GM23338 (cell line): ENCODE results near the gene ATP23. TPM values are rescaled to one million over a fixed set of nuclear protein-coding genes. Genes with fewer than 3 reads are reported as not detected.

ENCODE experiments used
- ATAC-seq: fragments of 200-7000 bp; cut with Tn5 transposase; 3 replicates; pipeline ENCODE4 v1.9.1; 2020
- DNase-seq: peaks from one replicate; pipeline ENCODE4 v3.0.0-alpha.2; 2015; ENCODE audit warnings: low spot score
- H2AFZ ChIP-seq: fragments of 200-600 bp; sonication (generic); 2 replicates; pipeline ENCODE4 v1.8.0; 2016; ENCODE audit warnings: antibody characterized with exemption, mild to moderate bottlenecking, moderate library complexity
- H3F3A ChIP-seq: fragments of 200-600 bp; sonication (generic); replicated peaks from 2 replicates; pipeline ENCODE4 v1.8.0; 2017; ENCODE audit warnings: antibody characterized with exemption, mixed run types, low read depth
- H3K27ac ChIP-seq: fragments of 200-600 bp; sonication (generic); 2 replicates; pipeline ENCODE4 v1.6.1; 2016; ENCODE audit warnings: low read depth
- H3K27me3 ChIP-seq: fragments of 200-600 bp; sonication (generic); 2 replicates; pipeline ENCODE4 v1.8.0; 2016; ENCODE audit warnings: mild to moderate bottlenecking, mixed run types, moderate library complexity; ENCODE audit not compliant: insufficient read depth
- H3K36me3 ChIP-seq: fragments of 200-600 bp; sonication (generic); 2 replicates; pipeline ENCODE4 v1.8.0; 2016; ENCODE audit warnings: mild to moderate bottlenecking; ENCODE audit not compliant: insufficient read depth
- H3K4me1 ChIP-seq: fragments of 200-600 bp; sonication (generic); 2 replicates; pipeline ENCODE4 v1.8.0; 2016; ENCODE audit warnings: mild to moderate bottlenecking, moderate library complexity; ENCODE audit not compliant: insufficient read depth
- H3K4me2 ChIP-seq: fragments of 200-600 bp; sonication (generic); 2 replicates; pipeline ENCODE4 v1.7.1; 2017; ENCODE audit warnings: mixed run types
- H3K4me3 ChIP-seq: fragments of 200-600 bp; sonication (generic); 2 replicates; pipeline ENCODE4 v1.6.1; 2016; ENCODE audit warnings: mixed run types
- H3K79me2 ChIP-seq: fragments of 200-600 bp; sonication (generic); replicated peaks from 2 replicates; pipeline ENCODE4 v1.8.0; 2017; ENCODE audit warnings: mild to moderate bottlenecking; ENCODE audit not compliant: insufficient read depth
- H3K9me2 ChIP-seq: fragments of 200-600 bp; sonication (generic); 2 replicates; pipeline ENCODE4 v1.8.0; 2017; ENCODE audit not compliant: insufficient read depth
- H4K20me1 ChIP-seq: fragments of 200-600 bp; sonication (generic); replicated peaks from 2 replicates; pipeline ENCODE4 v1.8.0; 2017; ENCODE audit warnings: mild to moderate bottlenecking; ENCODE audit not compliant: insufficient read depth
- H3K27ac Mint-ChIP-seq: 2 replicates; pipeline ENCODE4 v1.8.0; 2020; ENCODE audit warnings: inconsistent platforms, mild to moderate bottlenecking, moderate library complexity, mixed read lengths
- H3K27me3 Mint-ChIP-seq: 3 replicates; pipeline ENCODE4 v1.8.0; 2022; ENCODE audit warnings: low read depth, mild to moderate bottlenecking, moderate library complexity, mixed read lengths, inconsistent platforms; ENCODE audit not compliant: insufficient read depth, poor library complexity
- H3K36me3 Mint-ChIP-seq: 3 replicates; pipeline ENCODE4 v1.8.0; 2021; ENCODE audit warnings: low read depth, mild to moderate bottlenecking, inconsistent platforms, moderate library complexity, mixed read lengths
- H3K4me1 Mint-ChIP-seq: 3 replicates; pipeline ENCODE4 v1.8.0; 2020; ENCODE audit warnings: mild to moderate bottlenecking, inconsistent platforms, mixed read lengths
- H3K4me3 Mint-ChIP-seq: 3 replicates; pipeline ENCODE4 v1.8.0; 2021; ENCODE audit warnings: moderate library complexity, mild to moderate bottlenecking, inconsistent platforms, mixed read lengths
- H3K9me3 Mint-ChIP-seq: 3 replicates; pipeline ENCODE4 v1.8.0; 2020; ENCODE audit warnings: moderate library complexity, mild to moderate bottlenecking, inconsistent platforms, mixed read lengths
- CREB1 ChIP-seq: fragments of 250-450 bp; sonication (Bioruptor Pico); IDR thresholded peaks from 2 replicates; pipeline ENCODE4 v1.5.0; 2020; ENCODE audit warnings: low read depth, mild to moderate bottlenecking, moderate library complexity
- CTCF ChIP-seq, 2 experiments: fragments of 200-600 bp in 1 of 2; sonication (generic) in 1 of 2; conservative IDR thresholded peaks; 2 replicates each; pipeline versions ENCODE4 v1.5.1 to v1.6.1; 2016 to 2017; ENCODE audit warnings: antibody characterized with exemption in 2 of 2, low read depth in 2 of 2, mild to moderate bottlenecking in 2 of 2, moderate library complexity in 1 of 2
- EZH2 ChIP-seq: fragments of 200-600 bp; sonication (generic); IDR thresholded peaks from one replicate; pipeline ENCODE4 v1.8.0; 2017; ENCODE audit warnings: antibody characterized with exemption, mild to moderate bottlenecking, low read depth; ENCODE audit not compliant: unreplicated experiment
- EZH2phosphoT487 ChIP-seq: fragments of 200-600 bp; sonication (generic); IDR thresholded peaks from one replicate; pipeline ENCODE4 v1.8.1; 2018; ENCODE audit warnings: antibody characterized with exemption; ENCODE audit not compliant: unreplicated experiment
- JUNB ChIP-seq: IDR thresholded peaks from one replicate; pipeline ENCODE4 v1.6.1; 2016; ENCODE audit warnings: antibody characterized with exemption; ENCODE audit not compliant: unreplicated experiment
- NANOG ChIP-seq: IDR thresholded peaks from 2 replicates; pipeline ENCODE4 v1.6.1; 2016; ENCODE audit warnings: antibody characterized with exemption, borderline replicate concordance
- POLR2AphosphoS5 ChIP-seq: IDR thresholded peaks from 2 replicates; pipeline ENCODE4 v1.6.1; 2016; ENCODE audit warnings: antibody characterized with exemption, low read depth
- REST ChIP-seq: IDR thresholded peaks from one replicate; pipeline ENCODE4 v1.6.1; 2018; ENCODE audit warnings: antibody characterized with exemption; ENCODE audit not compliant: unreplicated experiment
- STAT1 ChIP-seq: IDR thresholded peaks from one replicate; pipeline ENCODE4 v1.6.1; 2016; ENCODE audit warnings: antibody characterized with exemption; ENCODE audit not compliant: unreplicated experiment
- ZNF114 ChIP-seq: fragments of 250-450 bp; sonication (Bioruptor Pico); IDR thresholded peaks from 2 replicates; pipeline ENCODE4 v1.5.0; 2020; ENCODE audit warnings: mild to moderate bottlenecking, moderate library complexity
- ZNF331 ChIP-seq: fragments of 250-450 bp; sonication (Bioruptor Pico); IDR thresholded peaks from 2 replicates; pipeline ENCODE4 v1.5.0; 2020; ENCODE audit warnings: low read depth, mild to moderate bottlenecking, moderate library complexity
- polyA plus RNA-seq: library from polyadenylated mRNA; unstranded; fragments of >200 nt; fragmentation: Nextera tagmentation; extraction: Ambion mirVana; gene quantifications from 2 replicates; pipeline ENCODE4 v1.2.1, GENCODE V29; 2016
- total RNA-seq: library from RNA; depleted of rRNA; stranded (reverse); fragments of >200 nt; shearing (Covaris generic); gene quantifications from 2 replicates; pipeline ENCODE4 v1.2.3, GENCODE V29; 2014
- TF ChIP-seq, protein P1 (sequence below): fragments of 250-450 bp; sonication (Bioruptor Pico); IDR thresholded peaks from 2 replicates; pipeline ENCODE4 v1.5.0; 2020; ENCODE audit warnings: mild to moderate bottlenecking, moderate library complexity
- TF ChIP-seq, protein P2 (sequence below): IDR thresholded peaks from 2 replicates; pipeline ENCODE4 v1.6.1; 2016; ENCODE audit warnings: antibody characterized with exemption

The ATP23 gene
- total and polyA plus RNA-seq, 2 experiments from 2014 or later = 14.7 to 21.0 TPM

GRCh38 chr12:57992001-57992400 is 50.6 kb downstream of the ATP23 start:
- no peak overlapping the region for H3K4me3 ChIP-seq
- Mint-ChIP-seq H3K9me3 (peaks cover 12% of the 10 kb centered on the region), H3K27ac (no peak overlapping the region), H3K36me3 (peaks cover under 1% of the 10 kb centered on the region), H3K4me1 (no peaks in the 10 kb centered on the region), H3K27me3 (no peaks in the 10 kb centered on the region), H3K4me3 (no peak overlapping the region)
- H3K4me1 ChIP-seq = no peaks in the 10 kb centered on the region
- peaks cover 3% of the 10 kb centered on the region; the same call in 1 of the 2 replicates for H3K36me3 ChIP-seq
- H3K79me2 ChIP-seq = no peaks in the 10 kb centered on the region
- no peak overlapping the region for H3K4me2 ChIP-seq
- no peak for TF ChIP-seq NANOG
- TF ChIP-seq EZH2phosphoT487 = no peak
- TF ChIP-seq REST = no peak
- no peak for TF ChIP-seq CTCF (conservative IDR thresholded peaks at IDR 0.05; ENCODE audit: low read depth in 2 of 2)
- TF ChIP-seq CREB1 (CRISPR knock-in tag) = no peak
- TF ChIP-seq, protein P1, sequence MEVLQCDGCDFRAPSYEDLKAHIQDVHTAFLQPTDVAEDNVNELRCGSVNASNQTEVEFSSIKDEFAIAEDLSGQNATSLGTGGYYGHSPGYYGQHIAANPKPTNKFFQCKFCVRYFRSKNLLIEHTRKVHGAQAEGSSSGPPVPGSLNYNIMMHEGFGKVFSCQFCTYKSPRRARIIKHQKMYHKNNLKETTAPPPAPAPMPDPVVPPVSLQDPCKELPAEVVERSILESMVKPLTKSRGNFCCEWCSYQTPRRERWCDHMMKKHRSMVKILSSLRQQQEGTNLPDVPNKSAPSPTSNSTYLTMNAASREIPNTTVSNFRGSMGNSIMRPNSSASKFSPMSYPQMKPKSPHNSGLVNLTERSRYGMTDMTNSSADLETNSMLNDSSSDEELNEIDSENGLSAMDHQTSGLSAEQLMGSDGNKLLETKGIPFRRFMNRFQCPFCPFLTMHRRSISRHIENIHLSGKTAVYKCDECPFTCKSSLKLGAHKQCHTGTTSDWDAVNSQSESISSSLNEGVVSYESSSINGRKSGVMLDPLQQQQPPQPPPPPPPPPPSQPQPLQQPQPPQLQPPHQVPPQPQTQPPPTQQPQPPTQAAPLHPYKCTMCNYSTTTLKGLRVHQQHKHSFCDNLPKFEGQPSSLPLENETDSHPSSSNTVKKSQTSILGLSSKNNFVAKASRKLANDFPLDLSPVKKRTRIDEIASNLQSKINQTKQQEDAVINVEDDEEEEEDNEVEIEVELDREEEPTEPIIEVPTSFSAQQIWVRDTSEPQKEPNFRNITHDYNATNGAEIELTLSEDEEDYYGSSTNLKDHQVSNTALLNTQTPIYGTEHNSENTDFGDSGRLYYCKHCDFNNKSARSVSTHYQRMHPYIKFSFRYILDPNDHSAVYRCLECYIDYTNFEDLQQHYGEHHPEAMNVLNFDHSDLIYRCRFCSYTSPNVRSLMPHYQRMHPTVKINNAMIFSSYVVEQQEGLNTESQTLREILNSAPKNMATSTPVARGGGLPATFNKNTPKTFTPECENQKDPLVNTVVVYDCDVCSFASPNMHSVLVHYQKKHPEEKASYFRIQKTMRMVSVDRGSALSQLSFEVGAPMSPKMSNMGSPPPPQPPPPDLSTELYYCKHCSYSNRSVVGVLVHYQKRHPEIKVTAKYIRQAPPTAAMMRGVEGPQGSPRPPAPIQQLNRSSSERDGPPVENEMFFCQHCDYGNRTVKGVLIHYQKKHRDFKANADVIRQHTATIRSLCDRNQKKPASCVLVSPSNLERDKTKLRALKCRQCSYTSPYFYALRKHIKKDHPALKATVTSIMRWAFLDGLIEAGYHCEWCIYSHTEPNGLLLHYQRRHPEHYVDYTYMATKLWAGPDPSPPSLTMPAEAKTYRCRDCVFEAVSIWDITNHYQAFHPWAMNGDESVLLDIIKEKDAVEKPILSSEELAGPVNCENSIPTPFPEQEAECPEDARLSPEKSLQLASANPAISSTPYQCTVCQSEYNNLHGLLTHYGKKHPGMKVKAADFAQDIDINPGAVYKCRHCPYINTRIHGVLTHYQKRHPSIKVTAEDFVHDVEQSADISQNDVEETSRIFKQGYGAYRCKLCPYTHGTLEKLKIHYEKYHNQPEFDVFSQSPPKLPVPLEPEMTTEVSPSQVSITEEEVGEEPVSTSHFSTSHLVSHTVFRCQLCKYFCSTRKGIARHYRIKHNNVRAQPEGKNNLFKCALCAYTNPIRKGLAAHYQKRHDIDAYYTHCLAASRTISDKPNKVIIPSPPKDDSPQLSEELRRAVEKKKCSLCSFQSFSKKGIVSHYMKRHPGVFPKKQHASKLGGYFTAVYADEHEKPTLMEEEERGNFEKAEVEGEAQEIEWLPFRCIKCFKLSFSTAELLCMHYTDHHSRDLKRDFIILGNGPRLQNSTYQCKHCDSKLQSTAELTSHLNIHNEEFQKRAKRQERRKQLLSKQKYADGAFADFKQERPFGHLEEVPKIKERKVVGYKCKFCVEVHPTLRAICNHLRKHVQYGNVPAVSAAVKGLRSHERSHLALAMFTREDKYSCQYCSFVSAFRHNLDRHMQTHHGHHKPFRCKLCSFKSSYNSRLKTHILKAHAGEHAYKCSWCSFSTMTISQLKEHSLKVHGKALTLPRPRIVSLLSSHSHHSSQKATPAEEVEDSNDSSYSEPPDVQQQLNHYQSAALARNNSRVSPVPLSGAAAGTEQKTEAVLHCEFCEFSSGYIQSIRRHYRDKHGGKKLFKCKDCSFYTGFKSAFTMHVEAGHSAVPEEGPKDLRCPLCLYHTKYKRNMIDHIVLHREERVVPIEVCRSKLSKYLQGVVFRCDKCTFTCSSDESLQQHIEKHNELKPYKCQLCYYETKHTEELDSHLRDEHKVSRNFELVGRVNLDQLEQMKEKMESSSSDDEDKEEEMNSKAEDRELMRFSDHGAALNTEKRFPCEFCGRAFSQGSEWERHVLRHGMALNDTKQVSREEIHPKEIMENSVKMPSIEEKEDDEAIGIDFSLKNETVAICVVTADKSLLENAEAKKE = no peak
- TF ChIP-seq ZNF114 (CRISPR knock-in tag) = no peak
- TF ChIP-seq JUNB = no peak
- TF ChIP-seq EZH2 = no peak
- no peak for TF ChIP-seq ZNF331 (CRISPR knock-in tag)
- TF ChIP-seq, protein P2, sequence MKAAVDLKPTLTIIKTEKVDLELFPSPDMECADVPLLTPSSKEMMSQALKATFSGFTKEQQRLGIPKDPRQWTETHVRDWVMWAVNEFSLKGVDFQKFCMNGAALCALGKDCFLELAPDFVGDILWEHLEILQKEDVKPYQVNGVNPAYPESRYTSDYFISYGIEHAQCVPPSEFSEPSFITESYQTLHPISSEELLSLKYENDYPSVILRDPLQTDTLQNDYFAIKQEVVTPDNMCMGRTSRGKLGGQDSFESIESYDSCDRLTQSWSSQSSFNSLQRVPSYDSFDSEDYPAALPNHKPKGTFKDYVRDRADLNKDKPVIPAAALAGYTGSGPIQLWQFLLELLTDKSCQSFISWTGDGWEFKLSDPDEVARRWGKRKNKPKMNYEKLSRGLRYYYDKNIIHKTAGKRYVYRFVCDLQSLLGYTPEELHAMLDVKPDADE = no peak
- no peak for TF ChIP-seq POLR2AphosphoS5
- TF ChIP-seq STAT1 = no peak
- H4K20me1 ChIP-seq = no peaks in the 10 kb centered on the region
- no peak for DNase-seq
- no peaks in the 10 kb centered on the region for H3K27me3 ChIP-seq
- peaks cover 2% of the 10 kb centered on the region; the same call in 1 of the 2 replicates for H3K9me2 ChIP-seq
- no peak for ATAC-seq
- H2AFZ ChIP-seq = peak overlapping the region; percentile 56; the same call in 1 of the 2 replicates
- H3F3A ChIP-seq = no peaks in the 10 kb centered on the region
- no peak overlapping the region for H3K27ac ChIP-seq
